Neural cell (in vitro differentiated cells): ENCODE measurements around the gene KANK4. TPM values are rescaled to one million over a fixed set of nuclear protein-coding genes. Genes with fewer than 3 reads are reported as not detected.

Experiments used
- H2AFZ ChIP-seq: fragments of 200-600, 300-800 bp; sonication (generic), shearing (Covaris generic); 2 replicates; pipeline ENCODE4 v1.6.0; 2014; ENCODE audit warnings: low read depth, mild to moderate bottlenecking, antibody characterized with exemption, low read length, moderate library complexity
- H3F3A ChIP-seq: fragments of 200-600 bp; shearing (Covaris generic); 2 replicates; pipeline ENCODE4 v1.6.1; 2016; ENCODE audit warnings: mild to moderate bottlenecking, moderate library complexity, mixed read lengths, antibody characterized with exemption, low read length; ENCODE audit not compliant: insufficient read depth, poor library complexity, severe bottlenecking
- H3K27ac ChIP-seq: fragments of 200-600, 300-800 bp; sonication (generic), shearing (Covaris generic); 2 replicates; pipeline ENCODE4 v1.5.1; 2014; ENCODE audit warnings: mild to moderate bottlenecking, low read length, moderate library complexity
- H3K27me3 ChIP-seq: fragments of 300-800, 200-600 bp; sonication (generic), shearing (Covaris generic); 2 replicates; pipeline ENCODE4 v1.6.0; 2014; ENCODE audit warnings: mild to moderate bottlenecking, low read depth, low read length, moderate library complexity; ENCODE audit not compliant: insufficient read depth
- H3K36me3 ChIP-seq: fragments of 300-800, 200-600 bp; sonication (generic), shearing (Covaris generic); 2 replicates; pipeline ENCODE4 v1.5.1; 2014; ENCODE audit warnings: mild to moderate bottlenecking, antibody characterized with exemption, low read length, moderate library complexity; ENCODE audit not compliant: insufficient read depth
- H3K4me2 ChIP-seq: fragments of 300-800, 200-600 bp; sonication (generic), shearing (Covaris generic); 2 replicates; pipeline ENCODE4 v1.6.0; 2014; ENCODE audit warnings: mild to moderate bottlenecking, low read length
- H3K4me3 ChIP-seq: fragments of 300-800, 200-600 bp; sonication (generic), shearing (Covaris generic); 2 replicates; pipeline ENCODE4 v1.5.1; 2014; ENCODE audit warnings: mild to moderate bottlenecking, low read length, moderate library complexity
- H3K79me2 ChIP-seq: fragments of 200-600 bp; shearing (Covaris generic); replicated peaks from 2 replicates; pipeline ENCODE4 v1.6.0; 2014; ENCODE audit warnings: mild to moderate bottlenecking, low read length, moderate library complexity; ENCODE audit not compliant: insufficient read depth
- H3K9ac ChIP-seq: fragments of 300-800, 200-600 bp; sonication (generic), shearing (Covaris generic); 2 replicates; pipeline ENCODE4 v1.6.1; 2016; ENCODE audit warnings: mild to moderate bottlenecking, low read length, mixed read lengths
- H3K9me2 ChIP-seq: fragments of 200-600 bp; shearing (Covaris generic); 2 replicates; pipeline ENCODE4 v1.6.1; 2016; ENCODE audit warnings: mild to moderate bottlenecking, low read length, mixed read lengths; ENCODE audit not compliant: insufficient read depth
- H3K9me3 ChIP-seq: fragments of 200-600, 300-800 bp; sonication (generic), shearing (Covaris generic); 2 replicates; pipeline ENCODE4 v1.6.1; 2016; ENCODE audit warnings: mild to moderate bottlenecking, mixed run types, low read length, moderate library complexity, mixed read lengths
- H4K20me1 ChIP-seq: fragments of 200-600 bp; shearing (Covaris generic); 2 replicates; pipeline ENCODE4 v1.6.1; 2016; ENCODE audit warnings: mild to moderate bottlenecking, mixed run types; ENCODE audit not compliant: insufficient read depth
- EP300 ChIP-seq: fragments of 450-650 bp; conservative IDR thresholded peaks from 2 replicates; pipeline ENCODE4 v1.6.1; 2014; ENCODE audit warnings: antibody characterized with exemption, mild to moderate bottlenecking, moderate library complexity; ENCODE audit not compliant: poor library complexity, severe bottlenecking
- EZH2 ChIP-seq: fragments of 200-600, 300-800 bp; shearing (Covaris generic), sonication (generic); IDR thresholded peaks from 2 replicates; pipeline ENCODE4 v1.6.1; 2014; ENCODE audit warnings: antibody characterized with exemption, low read length, borderline replicate concordance, mild to moderate bottlenecking; ENCODE audit not compliant: insufficient read depth, poor library complexity, severe bottlenecking
- MXI1 ChIP-seq: fragments of 450-650 bp; conservative IDR thresholded peaks from 2 replicates; pipeline ENCODE4 v1.6.1; 2014; ENCODE audit warnings: antibody characterized with exemption, mild to moderate bottlenecking; ENCODE audit not compliant: poor library complexity, severe bottlenecking
- POLR2AphosphoS5 ChIP-seq: IDR thresholded peaks from 2 replicates; pipeline ENCODE4 v1.6.1; 2012
- RAD21 ChIP-seq: fragments of 450-650 bp; conservative IDR thresholded peaks from 2 replicates; pipeline ENCODE4 v1.6.1; 2014; ENCODE audit warnings: antibody characterized with exemption, mild to moderate bottlenecking, moderate library complexity
- SMC3 ChIP-seq: fragments of 450-650 bp; conservative IDR thresholded peaks from 2 replicates; pipeline ENCODE4 v1.6.1; 2014; ENCODE audit warnings: antibody characterized with exemption, mild to moderate bottlenecking, moderate library complexity; ENCODE audit not compliant: poor library complexity
- TAF1 ChIP-seq: IDR thresholded peaks from 2 replicates; pipeline ENCODE4 v1.6.1; 2012; ENCODE audit warnings: low read depth
- polyA plus RNA-seq: library from polyadenylated mRNA; depleted of rRNA; stranded (reverse); fragments of >200 nt; gene quantifications from 2 replicates; pipeline ENCODE4 v1.2.3, GENCODE V29; 2014
- TF ChIP-seq, protein P1 (sequence below): IDR thresholded peaks from 2 replicates; pipeline ENCODE4 v1.6.1; 2012; ENCODE audit warnings: borderline replicate concordance
- TF ChIP-seq, protein P2 (sequence below): fragments of 450-650 bp; IDR thresholded peaks from 2 replicates; pipeline ENCODE4 v1.5.1; 2014; ENCODE audit warnings: antibody characterized with exemption, mild to moderate bottlenecking, moderate library complexity; ENCODE audit not compliant: poor library complexity, severe bottlenecking

KANK4 gene
- polyA plus RNA-seq, 1 donor from 2014 or later, result 0.25 TPM

DNA sequence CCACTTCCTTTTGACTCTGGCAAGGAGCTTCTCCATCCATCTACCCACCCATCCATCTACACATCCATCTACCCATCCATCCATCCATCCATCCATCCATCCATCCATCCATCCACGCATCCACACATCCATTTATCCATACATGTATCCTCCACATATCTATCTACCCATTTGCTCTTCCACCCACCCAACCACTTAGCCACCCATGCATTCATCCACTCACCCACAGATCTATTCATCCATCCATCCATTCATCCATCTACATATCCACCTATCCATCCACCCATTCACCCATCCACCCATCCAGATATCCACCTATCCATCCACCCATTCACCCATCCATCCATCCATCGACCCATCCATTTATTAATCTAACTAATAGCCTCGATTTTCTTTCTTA, 23.0 kb upstream of the KANK4 start:
- Histone ChIP-seq H3K27ac (no peak overlapping the region), H3K9ac (no peak overlapping the region), H3K27me3 (no peaks in the 10 kb centered on the region), H4K20me1 (no peaks in the 10 kb centered on the region), H3K4me3 (no peak overlapping the region), H3K4me2 (no peak overlapping the region), H3F3A (no peaks in the 10 kb centered on the region), H2AFZ (no peak overlapping the region), H3K36me3 (no peaks in the 10 kb centered on the region), H3K9me2 (no peaks in the 10 kb centered on the region), H3K9me3 (no peaks in the 10 kb centered on the region), H3K79me2 (no peaks in the 10 kb centered on the region)
- TF ChIP-seq RAD21, result no peak
- no peak for TF ChIP-seq MXI1
- no peak for TF ChIP-seq EZH2
- TF ChIP-seq TAF1, result no peak
- TF ChIP-seq, protein P1, sequence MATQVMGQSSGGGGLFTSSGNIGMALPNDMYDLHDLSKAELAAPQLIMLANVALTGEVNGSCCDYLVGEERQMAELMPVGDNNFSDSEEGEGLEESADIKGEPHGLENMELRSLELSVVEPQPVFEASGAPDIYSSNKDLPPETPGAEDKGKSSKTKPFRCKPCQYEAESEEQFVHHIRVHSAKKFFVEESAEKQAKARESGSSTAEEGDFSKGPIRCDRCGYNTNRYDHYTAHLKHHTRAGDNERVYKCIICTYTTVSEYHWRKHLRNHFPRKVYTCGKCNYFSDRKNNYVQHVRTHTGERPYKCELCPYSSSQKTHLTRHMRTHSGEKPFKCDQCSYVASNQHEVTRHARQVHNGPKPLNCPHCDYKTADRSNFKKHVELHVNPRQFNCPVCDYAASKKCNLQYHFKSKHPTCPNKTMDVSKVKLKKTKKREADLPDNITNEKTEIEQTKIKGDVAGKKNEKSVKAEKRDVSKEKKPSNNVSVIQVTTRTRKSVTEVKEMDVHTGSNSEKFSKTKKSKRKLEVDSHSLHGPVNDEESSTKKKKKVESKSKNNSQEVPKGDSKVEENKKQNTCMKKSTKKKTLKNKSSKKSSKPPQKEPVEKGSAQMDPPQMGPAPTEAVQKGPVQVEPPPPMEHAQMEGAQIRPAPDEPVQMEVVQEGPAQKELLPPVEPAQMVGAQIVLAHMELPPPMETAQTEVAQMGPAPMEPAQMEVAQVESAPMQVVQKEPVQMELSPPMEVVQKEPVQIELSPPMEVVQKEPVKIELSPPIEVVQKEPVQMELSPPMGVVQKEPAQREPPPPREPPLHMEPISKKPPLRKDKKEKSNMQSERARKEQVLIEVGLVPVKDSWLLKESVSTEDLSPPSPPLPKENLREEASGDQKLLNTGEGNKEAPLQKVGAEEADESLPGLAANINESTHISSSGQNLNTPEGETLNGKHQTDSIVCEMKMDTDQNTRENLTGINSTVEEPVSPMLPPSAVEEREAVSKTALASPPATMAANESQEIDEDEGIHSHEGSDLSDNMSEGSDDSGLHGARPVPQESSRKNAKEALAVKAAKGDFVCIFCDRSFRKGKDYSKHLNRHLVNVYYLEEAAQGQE, result no peak
- TF ChIP-seq EP300, result no peak
- TF ChIP-seq SMC3, result no peak
- TF ChIP-seq, protein P2, sequence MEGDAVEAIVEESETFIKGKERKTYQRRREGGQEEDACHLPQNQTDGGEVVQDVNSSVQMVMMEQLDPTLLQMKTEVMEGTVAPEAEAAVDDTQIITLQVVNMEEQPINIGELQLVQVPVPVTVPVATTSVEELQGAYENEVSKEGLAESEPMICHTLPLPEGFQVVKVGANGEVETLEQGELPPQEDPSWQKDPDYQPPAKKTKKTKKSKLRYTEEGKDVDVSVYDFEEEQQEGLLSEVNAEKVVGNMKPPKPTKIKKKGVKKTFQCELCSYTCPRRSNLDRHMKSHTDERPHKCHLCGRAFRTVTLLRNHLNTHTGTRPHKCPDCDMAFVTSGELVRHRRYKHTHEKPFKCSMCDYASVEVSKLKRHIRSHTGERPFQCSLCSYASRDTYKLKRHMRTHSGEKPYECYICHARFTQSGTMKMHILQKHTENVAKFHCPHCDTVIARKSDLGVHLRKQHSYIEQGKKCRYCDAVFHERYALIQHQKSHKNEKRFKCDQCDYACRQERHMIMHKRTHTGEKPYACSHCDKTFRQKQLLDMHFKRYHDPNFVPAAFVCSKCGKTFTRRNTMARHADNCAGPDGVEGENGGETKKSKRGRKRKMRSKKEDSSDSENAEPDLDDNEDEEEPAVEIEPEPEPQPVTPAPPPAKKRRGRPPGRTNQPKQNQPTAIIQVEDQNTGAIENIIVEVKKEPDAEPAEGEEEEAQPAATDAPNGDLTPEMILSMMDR, result no peak
- TF ChIP-seq POLR2AphosphoS5, result no peak

DNA sequence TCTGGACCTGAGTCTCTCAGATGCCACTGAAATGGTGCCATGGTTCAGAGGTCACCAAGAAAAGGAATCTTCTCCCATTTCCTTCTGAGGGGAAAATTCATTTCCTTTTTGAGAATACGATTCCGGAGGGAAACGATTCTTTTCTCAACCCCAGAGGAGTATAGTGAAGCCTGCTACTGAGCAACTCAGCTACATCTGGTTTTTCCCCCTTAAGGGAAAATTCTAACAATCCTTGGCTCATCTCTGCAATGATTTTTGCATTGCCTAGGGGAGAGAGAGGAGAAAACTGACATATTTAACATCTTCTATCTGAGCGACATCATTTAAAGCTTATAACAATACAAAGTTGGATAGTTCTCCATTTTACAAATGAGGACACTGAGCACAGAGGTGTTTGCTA, 22.4 kb upstream of the KANK4 start:
- H2AFZ ChIP-seq, result no peak overlapping the region
- TF ChIP-seq RAD21, result no peak
- no peaks in the 10 kb centered on the region for H3F3A ChIP-seq
- H3K9ac ChIP-seq, result no peak overlapping the region
- no peaks in the 10 kb centered on the region for H3K27me3 ChIP-seq
- no peaks in the 10 kb centered on the region for H3K36me3 ChIP-seq
- no peak overlapping the region for H3K4me3 ChIP-seq
- H3K27ac ChIP-seq, result no peak overlapping the region
- no peaks in the 10 kb centered on the region for H3K9me2 ChIP-seq
- no peaks in the 10 kb centered on the region for H3K9me3 ChIP-seq
- H3K79me2 ChIP-seq, result no peaks in the 10 kb centered on the region
- no peaks in the 10 kb centered on the region for H4K20me1 ChIP-seq
- no peak overlapping the region for H3K4me2 ChIP-seq

DNA sequence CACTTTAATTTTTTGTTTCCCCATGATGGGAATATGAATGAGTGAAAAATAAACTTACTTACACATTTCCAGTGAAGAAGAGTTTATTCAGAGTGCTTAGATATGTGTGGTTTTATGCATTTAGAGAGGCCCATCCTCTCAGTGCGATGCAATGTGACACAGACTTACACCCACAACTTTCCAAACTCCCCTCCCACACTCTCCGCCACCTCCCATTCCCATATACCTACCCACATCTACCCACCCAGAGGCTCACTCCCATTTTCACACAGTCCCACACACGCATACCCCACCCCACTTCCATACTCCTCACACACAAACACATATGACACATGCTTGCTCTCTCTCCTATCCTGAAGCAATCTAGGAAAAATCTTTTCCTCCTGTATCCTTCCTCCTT, 21.9 kb upstream of the KANK4 start:
- Histone ChIP-seq H2AFZ (no peak overlapping the region), H3K9ac (no peak overlapping the region), H3K9me2 (no peaks in the 10 kb centered on the region), H3K4me3 (no peak overlapping the region), H3K27me3 (no peaks in the 10 kb centered on the region), H3K4me2 (no peak overlapping the region), H3K9me3 (no peaks in the 10 kb centered on the region), H3K36me3 (no peaks in the 10 kb centered on the region), H3F3A (no peaks in the 10 kb centered on the region), H4K20me1 (no peaks in the 10 kb centered on the region), H3K79me2 (no peaks in the 10 kb centered on the region), H3K27ac (no peak overlapping the region)
- TF ChIP-seq TAF1, result no peak
- TF ChIP-seq, protein P2, result no peak
- TF ChIP-seq, protein P1, result no peak
- TF ChIP-seq SMC3, result no peak
- TF ChIP-seq RAD21, result no peak
- no peak for TF ChIP-seq EP300
- TF ChIP-seq MXI1, result no peak
- no peak for TF ChIP-seq POLR2AphosphoS5
- no peak for TF ChIP-seq EZH2
